IPS-15b (cell line): Measurements from ENCODE around the gene PDSS2.
"Not testable (repeated sequence)": the region's sequence is repeated elsewhere in the genome, so short reads cannot be mapped to it uniquely, and the experiment has no call there.

Experiments used
- H3K27me3 ChIP-seq: one replicate; pipeline ENCODE4 v1.6.1; 2013; ENCODE audit warnings: low read length; ENCODE audit not compliant: control insufficient read depth, insufficient read depth
- H3K36me3 ChIP-seq: one replicate; pipeline ENCODE4 v1.6.1; 2013; ENCODE audit warnings: low read length; ENCODE audit not compliant: control insufficient read depth, insufficient read depth
- H3K4me1 ChIP-seq: one replicate; pipeline ENCODE4 v1.6.1; 2013; ENCODE audit warnings: mild to moderate bottlenecking, low read length; ENCODE audit not compliant: control insufficient read depth, insufficient read depth
- H3K4me3 ChIP-seq: one replicate; pipeline ENCODE4 v1.5.1; 2013; ENCODE audit warnings: low read depth, low read length
- H3K9ac ChIP-seq: one replicate; pipeline ENCODE4 v1.6.1; 2013; ENCODE audit warnings: low read depth, mild to moderate bottlenecking, low read length
- H3K9me3 ChIP-seq: one replicate; pipeline ENCODE4 v1.6.1; 2013; ENCODE audit warnings: mild to moderate bottlenecking, low read length; ENCODE audit not compliant: control insufficient read depth, insufficient read depth

The PDSS2 gene

GRCh38 chr6:107490566-107491137, 31.3 kb upstream of the PDSS2 start:
- Histone ChIP-seq H3K4me1 (peaks cover 16% of the 10 kb centered on the region), H3K27me3 (peaks cover 45% of the 10 kb centered on the region)

GRCh38 chr6:107489636-107490565, 30.5 kb upstream of the PDSS2 start, which contains the start of gene SOBP:
Gene SOBP (plus strand): TSS chr6:107490117. CDS start chr6:107490617, 500 bp downstream.
- no peaks in the 10 kb centered on the region for H3K9me3 ChIP-seq
- H3K9ac ChIP-seq: no peak within 1 kb of the TSS
- peak within 1 kb of the TSS; percentile 91 for H3K4me3 ChIP-seq
- H3K36me3 ChIP-seq: no peaks in the 10 kb centered on the region
- peaks cover 45% of the 10 kb centered on the region for H3K27me3 ChIP-seq
- H3K4me1 ChIP-seq: peaks cover 16% of the 10 kb centered on the region

More at GRCh38 chr6:107490566-107491137, 31.3 kb upstream of the PDSS2 start:
- no peaks in the 10 kb centered on the region for H3K9me3 ChIP-seq
- peak overlapping the region; percentile 82 for H3K4me3 ChIP-seq
- no peak overlapping the region for H3K9ac ChIP-seq
- no peaks in the 10 kb centered on the region for H3K36me3 ChIP-seq

GRCh38 chr6:107488875-107489635, 29.7 kb upstream of the PDSS2 start:
- Histone ChIP-seq H3K9ac (no peak overlapping the region), H3K4me3 (peak overlapping the region; percentile 91), H3K4me1 (peaks cover 16% of the 10 kb centered on the region), H3K9me3 (no peaks in the 10 kb centered on the region), H3K36me3 (no peaks in the 10 kb centered on the region), H3K27me3 (peaks cover 45% of the 10 kb centered on the region)

- peak overlapping the region; percentile 91 for H3K4me3 ChIP-seq
- H3K4me1 ChIP-seq: peaks cover 13% of the 10 kb centered on the region
- peaks cover 45% of the 10 kb centered on the region for H3K27me3 ChIP-seq
- H3K9me3 ChIP-seq: no peaks in the 10 kb centered on the region
- no peaks in the 10 kb centered on the region for H3K36me3 ChIP-seq
- H3K9ac ChIP-seq: no peak overlapping the region
Observed at GRCh38 chr6:107488174-107488874, 29.0 kb upstream of the PDSS2 start.

GRCh38 chr6:107485157-107485556, 25.8 kb upstream of the PDSS2 start:
- Histone ChIP-seq H3K36me3 (no peaks in the 10 kb centered on the region), H3K9ac (no peak overlapping the region), H3K4me3 (no peak overlapping the region), H3K9me3 (no peaks in the 10 kb centered on the region), H3K27me3 (peaks cover 28% of the 10 kb centered on the region), H3K4me1 (peaks cover 2% of the 10 kb centered on the region)

- Histone ChIP-seq H3K4me3 (no peak overlapping the region), H3K36me3 (no peaks in the 10 kb centered on the region)
Observed at GRCh38 chr6:107479089-107479690, 19.8 kb upstream of the PDSS2 start.

GRCh38 chr6:107475826-107476225, 16.5 kb upstream of the PDSS2 start:
- H3K9me3 ChIP-seq, H3K4me3 ChIP-seq, H3K36me3 ChIP-seq, H3K27me3 ChIP-seq, H3K4me1 ChIP-seq, H3K9ac ChIP-seq: not testable (repeated sequence)

More at GRCh38 chr6:107479089-107479690, 19.8 kb upstream of the PDSS2 start:
- Histone ChIP-seq H3K27me3 (no peaks in the 10 kb centered on the region), H3K4me1 (no peaks in the 10 kb centered on the region), H3K9me3 (no peaks in the 10 kb centered on the region), H3K9ac (no peak overlapping the region)

GRCh38 chr6:107475360-107475759, 16.0 kb upstream of the PDSS2 start:
- not testable (repeated sequence) for H3K4me1 ChIP-seq, H3K4me3 ChIP-seq, H3K9ac ChIP-seq

GRCh38 chr6:107473660-107474059, 14.3 kb upstream of the PDSS2 start:
- Histone ChIP-seq H3K4me1 (no peaks in the 10 kb centered on the region), H3K9ac (no peak overlapping the region), H3K4me3 (no peak overlapping the region), H3K9me3 (no peaks in the 10 kb centered on the region), H3K36me3 (no peaks in the 10 kb centered on the region), H3K27me3 (no peaks in the 10 kb centered on the region)

More at GRCh38 chr6:107475360-107475759, 16.0 kb upstream of the PDSS2 start:
- H3K27me3 ChIP-seq, H3K9me3 ChIP-seq, H3K36me3 ChIP-seq: not testable (repeated sequence)

- Histone ChIP-seq H3K9ac (no peak overlapping the region), H3K36me3 (no peaks in the 10 kb centered on the region), H3K27me3 (no peaks in the 10 kb centered on the region), H3K4me1 (peaks cover 4% of the 10 kb centered on the region), H3K9me3 (no peaks in the 10 kb centered on the region), H3K4me3 (no peak overlapping the region)
Observed at GRCh38 chr6:107470364-107470763, 11.0 kb upstream of the PDSS2 start.

GRCh38 chr6:107466062-107466461, 6.7 kb upstream of the PDSS2 start:
- Histone ChIP-seq H3K36me3 (no peaks in the 10 kb centered on the region), H3K9ac (no peak overlapping the region), H3K27me3 (no peaks in the 10 kb centered on the region), H3K9me3 (no peaks in the 10 kb centered on the region), H3K4me3 (no peak overlapping the region), H3K4me1 (peaks cover 4% of the 10 kb centered on the region)
